Smooth muscle cell (in vitro differentiated cells): ENCODE data around the gene TENM4. TPM values are rescaled to one million over a fixed set of nuclear protein-coding genes. Genes with fewer than 3 reads are reported as not detected.

Experiments used
- DNase-seq: peaks from one replicate; lab custom pipeline; 2025; ENCODE audit not compliant: unreplicated experiment; lab: John Stamatoyannopoulos, UW
- H2AFZ ChIP-seq: fragments of 200-600 bp; sonication (generic); 2 replicates; pipeline ENCODE4 v1.6.0; 2016; ENCODE audit warnings: antibody characterized with exemption, low read depth, mild to moderate bottlenecking
- H3F3A ChIP-seq: fragments of 200-600 bp; sonication (generic); 2 replicates; pipeline ENCODE4 v1.6.0; 2017; ENCODE audit warnings: antibody characterized with exemption, low read depth
- H3K27ac ChIP-seq: fragments of 200-600 bp; sonication (generic); 2 replicates; pipeline ENCODE4 v1.5.1; 2016; ENCODE audit warnings: low read depth, mild to moderate bottlenecking
- H3K27me3 ChIP-seq: fragments of 200-600 bp; sonication (generic); 2 replicates; pipeline ENCODE4 v1.6.1; 2016; ENCODE audit warnings: low read depth, mild to moderate bottlenecking
- H3K36me3 ChIP-seq: fragments of 200-600 bp; sonication (generic); 2 replicates; pipeline ENCODE4 v1.5.1; 2016; ENCODE audit warnings: low read depth
- H3K4me1 ChIP-seq: fragments of 200-600 bp; sonication (generic); 2 replicates; pipeline ENCODE4 v1.5.1; 2016; ENCODE audit warnings: low read depth
- H3K4me2 ChIP-seq: fragments of 200-600 bp; sonication (generic); 2 replicates; pipeline ENCODE4 v1.6.0; 2016; ENCODE audit warnings: mild to moderate bottlenecking
- H3K4me3 ChIP-seq: fragments of 200-600 bp; sonication (generic); 2 replicates; pipeline ENCODE4 v1.5.1; 2016; ENCODE audit warnings: mild to moderate bottlenecking
- H3K79me2 ChIP-seq: fragments of 200-600 bp; sonication (generic); 2 replicates; pipeline ENCODE4 v1.6.0; 2016; ENCODE audit warnings: low read depth, mild to moderate bottlenecking
- H3K9ac ChIP-seq: fragments of 200-600 bp; sonication (generic); 2 replicates; pipeline ENCODE4 v1.6.0; 2016; ENCODE audit warnings: low read depth
- H3K9me3 ChIP-seq: fragments of 200-600 bp; sonication (generic); replicated peaks from 2 replicates; pipeline ENCODE4 v1.5.1; 2016; ENCODE audit warnings: low read depth
- H4K20me1 ChIP-seq: fragments of 200-600 bp; sonication (generic); 2 replicates; pipeline ENCODE4 v1.6.0; 2016; ENCODE audit warnings: low read depth
- CTCF ChIP-seq: fragments of 200-600 bp; sonication (generic); IDR thresholded peaks from 2 replicates; pipeline ENCODE4 v1.5.1; 2017; ENCODE audit warnings: borderline replicate concordance, mild to moderate bottlenecking, antibody characterized with exemption; ENCODE audit not compliant: insufficient read depth, poor library complexity, severe bottlenecking
- whole genome bisulfite sequencing: methylation state at CpG from one replicate; pipeline ENCODE4 v1.1.7; 2016; ENCODE audit warnings: low lambda C conversion rate; 5-methylcytosine and 5-hydroxymethylcytosine counted together
- polyA plus RNA-seq: library from polyadenylated mRNA; unstranded; fragments of >200 nt; fragmentation: Nextera tagmentation; extraction: Ambion mirVana; gene quantifications from 2 replicates; pipeline ENCODE4 v1.2.1, GENCODE V29; 2016
- total RNA-seq: library from RNA; depleted of rRNA; stranded (reverse); fragments of >200 nt; gene quantifications from 2 replicates; pipeline ENCODE4 v1.2.3, GENCODE V29; 2014

TENM4 gene
- total and polyA plus RNA-seq, 2 experiments from 2014 or later: 31.6 to 38.2 TPM

DNA sequence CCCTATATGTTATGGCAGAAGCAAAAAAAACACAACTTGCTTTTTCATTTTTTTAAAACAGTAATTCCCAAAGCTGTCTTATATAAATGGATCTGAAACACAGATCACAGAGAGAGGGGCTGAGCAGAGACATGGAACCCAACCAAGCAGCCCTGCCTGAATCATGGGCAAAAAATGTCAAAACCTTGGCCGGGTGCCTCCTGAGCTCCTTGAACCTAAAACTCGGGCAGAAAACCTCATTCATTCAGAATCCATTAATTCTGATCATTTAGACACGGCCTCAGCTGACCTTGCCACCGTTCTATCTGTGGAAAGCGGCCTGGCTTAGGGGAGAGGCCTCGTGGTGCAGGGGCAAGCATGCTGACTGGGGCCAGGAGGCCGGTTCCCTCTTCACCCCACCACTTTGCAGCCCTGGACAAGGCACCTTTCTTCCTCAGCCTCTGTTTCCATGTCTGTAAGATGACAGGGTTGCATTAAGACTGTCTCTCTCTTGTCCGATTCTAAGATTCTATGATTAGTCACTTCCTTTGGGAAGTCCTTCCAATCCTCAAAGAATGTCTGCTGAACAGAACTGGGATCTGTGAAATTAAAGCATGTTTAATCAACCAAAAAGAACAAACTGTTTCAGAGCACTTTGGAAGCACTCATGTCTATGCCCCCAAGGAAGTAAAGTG is 26.0 kb downstream of the TENM4 start:
- DNase-seq: no peak
- H3F3A ChIP-seq: peaks cover 25% of the 10 kb centered on the region
- H3K79me2 ChIP-seq: peaks cover 33% of the 10 kb centered on the region
- peaks cover 11% of the 10 kb centered on the region for H3K4me1 ChIP-seq
- WGBS: 38% methylated on average over 8 of the region's 8 CpGs
- no peak for TF ChIP-seq CTCF
- peak overlapping the region; percentile 30 for H3K4me2 ChIP-seq
- peaks cover 20% of the 10 kb centered on the region for H4K20me1 ChIP-seq
- no peaks in the 10 kb centered on the region for H3K27me3 ChIP-seq
- no peaks in the 10 kb centered on the region for H3K36me3 ChIP-seq
- H3K9me3 ChIP-seq: no peaks in the 10 kb centered on the region
- H3K9ac ChIP-seq: peak overlapping the region; percentile 47
- H3K27ac ChIP-seq: peak overlapping the region; percentile 95
- no peak overlapping the region for H2AFZ ChIP-seq
- no peak overlapping the region for H3K4me3 ChIP-seq

- Histone ChIP-seq H3K79me2 (peaks cover 33% of the 10 kb centered on the region), H3K4me3 (no peak overlapping the region), H3K27ac (peak overlapping the region; percentile 95), H3K27me3 (no peaks in the 10 kb centered on the region), H2AFZ (no peak overlapping the region), H3K4me1 (peaks cover 11% of the 10 kb centered on the region), H3K36me3 (no peaks in the 10 kb centered on the region), H3K9me3 (no peaks in the 10 kb centered on the region), H3K4me2 (peak overlapping the region; percentile 30), H3F3A (peaks cover 25% of the 10 kb centered on the region), H3K9ac (peak overlapping the region; percentile 47), H4K20me1 (peaks cover 23% of the 10 kb centered on the region)
- no peak for DNase-seq
- no peak for TF ChIP-seq CTCF
- 96% methylated on average over 3 of the region's 3 CpGs for WGBS
These were observed 26.8 kb downstream of the TENM4 start for GRCh38 chr11:79414041-79414440.

DNA sequence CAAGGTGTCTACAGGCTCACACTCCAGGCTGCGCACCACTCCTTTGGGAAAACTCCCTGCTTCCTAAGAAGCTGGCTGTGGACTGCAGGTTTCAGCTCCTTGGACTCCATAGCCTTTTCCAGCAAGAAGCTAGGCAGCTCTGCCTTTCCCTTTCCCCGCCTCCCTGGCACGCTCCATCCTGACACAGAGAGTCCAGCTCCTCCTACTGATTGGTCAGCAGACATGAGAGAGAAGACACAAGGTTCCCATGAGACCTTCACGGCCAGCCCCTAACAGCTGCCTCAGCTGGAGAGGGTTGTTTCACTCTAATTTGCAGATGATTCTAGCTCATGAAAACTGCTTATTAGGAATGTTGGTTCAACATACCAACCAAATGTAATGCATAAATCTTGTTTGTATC is 27.6 kb downstream of the TENM4 start:
- DNase-seq: peak; percentile 20
- peaks cover 25% of the 10 kb centered on the region for H3F3A ChIP-seq
- H3K36me3 ChIP-seq: no peaks in the 10 kb centered on the region
- 34% methylated on average over 4 of the region's 4 CpGs for WGBS
- H3K4me1 ChIP-seq: peaks cover 11% of the 10 kb centered on the region
- no peak overlapping the region for H3K4me3 ChIP-seq
- H3K9me3 ChIP-seq: no peaks in the 10 kb centered on the region
- no peak for TF ChIP-seq CTCF
- peaks cover 28% of the 10 kb centered on the region for H4K20me1 ChIP-seq
- no peak overlapping the region for H3K9ac ChIP-seq
- no peak overlapping the region for H2AFZ ChIP-seq
- peak overlapping the region; percentile 95 for H3K27ac ChIP-seq
- peak overlapping the region; percentile 30 for H3K4me2 ChIP-seq
- no peaks in the 10 kb centered on the region for H3K27me3 ChIP-seq
- H3K79me2 ChIP-seq: peaks cover 31% of the 10 kb centered on the region

DNA sequence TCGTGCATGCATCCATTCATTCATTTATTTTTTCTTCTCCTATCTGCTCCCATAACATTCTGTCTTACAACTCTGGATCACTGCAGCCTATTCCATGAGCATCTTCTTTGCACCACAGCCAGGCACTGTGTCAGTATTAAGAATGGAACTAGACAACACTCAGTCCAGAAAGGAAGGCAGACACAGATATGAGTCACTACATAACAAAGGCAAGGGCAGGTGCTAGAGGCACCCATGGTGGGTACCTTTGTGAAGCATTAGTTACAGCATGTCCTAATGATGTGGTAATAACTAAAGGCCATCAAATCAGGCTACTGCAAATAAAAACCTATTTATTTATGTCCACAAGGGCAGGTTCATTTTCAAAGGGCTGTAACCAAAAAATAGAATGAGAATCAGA is 28.1 kb downstream of the TENM4 start:
- Histone ChIP-seq H2AFZ (no peak overlapping the region), H3K79me2 (peaks cover 34% of the 10 kb centered on the region)
- DNase-seq: no peak

More for the DNA sequence above, 28.1 kb downstream of the TENM4 start:
- WGBS: 90% methylated on average over 1 of the region's 1 CpG
- H3K27ac ChIP-seq: peak overlapping the region; percentile 95
- H3K9ac ChIP-seq: no peak overlapping the region
- no peaks in the 10 kb centered on the region for H3K9me3 ChIP-seq
- peaks cover 10% of the 10 kb centered on the region for H3K4me1 ChIP-seq
- peak overlapping the region; percentile 30 for H3K4me2 ChIP-seq
- H3K27me3 ChIP-seq: no peaks in the 10 kb centered on the region
- no peaks in the 10 kb centered on the region for H3K36me3 ChIP-seq
- peaks cover 25% of the 10 kb centered on the region for H3F3A ChIP-seq
- H3K4me3 ChIP-seq: no peak overlapping the region
- peaks cover 32% of the 10 kb centered on the region for H4K20me1 ChIP-seq
- no peak for TF ChIP-seq CTCF
